IPS-NIHi7 (cell line): ENCODE data around the gene NXN.
"Not testable (repeated sequence)": the region's sequence is repeated elsewhere in the genome, so short reads cannot be mapped to it uniquely, and the experiment has no call there.

ENCODE experiments used
- DNase-seq: peaks from one replicate; pipeline ENCODE4 v3.0.0; 2012; ENCODE audit warnings: mixed read lengths; ENCODE audit errors: extremely low spot score

Gene NXN

DNA sequence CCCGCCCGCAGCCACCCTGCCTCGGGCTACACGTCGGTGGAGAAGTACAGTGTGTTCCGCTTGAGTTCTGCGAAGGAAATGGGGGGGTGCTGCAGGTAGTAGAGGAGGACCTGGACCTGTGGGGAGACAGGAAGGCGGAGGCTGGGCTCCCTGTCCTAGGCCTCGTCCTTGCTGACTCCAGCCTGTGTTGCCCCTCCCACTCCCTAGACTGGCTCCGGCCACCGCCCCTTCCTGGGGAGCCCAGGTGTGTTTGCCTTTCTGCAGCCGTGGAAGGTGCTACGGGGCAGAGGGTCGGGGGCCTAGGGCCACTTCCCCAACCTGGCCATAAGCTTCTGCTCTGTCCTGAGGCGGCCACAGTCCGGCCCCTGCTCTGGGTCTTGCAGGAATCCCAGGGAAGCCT is 26.5 kb upstream of the NXN start:
- no peak for DNase-seq

DNA sequence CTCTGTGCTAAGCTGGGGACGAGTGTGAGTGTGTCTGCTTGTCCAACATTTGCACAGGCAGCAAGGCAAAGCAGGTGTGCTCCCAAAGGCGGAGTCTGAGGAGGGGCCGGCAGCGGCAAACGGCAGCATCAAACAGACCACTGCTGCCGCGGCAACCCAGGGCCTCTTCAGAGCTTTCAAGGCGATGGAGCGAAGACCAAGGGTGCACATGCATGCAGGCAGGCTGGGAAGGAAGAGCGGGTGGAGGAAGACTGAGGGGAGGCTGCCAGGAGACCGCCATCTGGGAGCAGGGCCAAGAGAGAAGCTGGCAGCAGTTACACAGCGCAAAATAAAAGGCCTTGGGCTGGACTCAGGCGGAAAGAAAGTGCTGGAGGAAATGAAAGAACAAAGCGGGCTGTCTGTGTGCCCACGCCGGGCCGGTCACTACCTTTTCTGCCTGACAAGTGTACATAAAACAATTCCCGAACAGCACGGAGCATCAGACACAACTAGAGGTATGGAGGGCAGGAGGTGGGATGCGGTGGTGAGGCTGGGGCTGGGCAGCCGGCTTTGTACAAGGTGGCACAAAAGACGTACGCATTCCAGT is 25.9 kb upstream of the NXN start:
- DNase-seq = no peak

DNA sequence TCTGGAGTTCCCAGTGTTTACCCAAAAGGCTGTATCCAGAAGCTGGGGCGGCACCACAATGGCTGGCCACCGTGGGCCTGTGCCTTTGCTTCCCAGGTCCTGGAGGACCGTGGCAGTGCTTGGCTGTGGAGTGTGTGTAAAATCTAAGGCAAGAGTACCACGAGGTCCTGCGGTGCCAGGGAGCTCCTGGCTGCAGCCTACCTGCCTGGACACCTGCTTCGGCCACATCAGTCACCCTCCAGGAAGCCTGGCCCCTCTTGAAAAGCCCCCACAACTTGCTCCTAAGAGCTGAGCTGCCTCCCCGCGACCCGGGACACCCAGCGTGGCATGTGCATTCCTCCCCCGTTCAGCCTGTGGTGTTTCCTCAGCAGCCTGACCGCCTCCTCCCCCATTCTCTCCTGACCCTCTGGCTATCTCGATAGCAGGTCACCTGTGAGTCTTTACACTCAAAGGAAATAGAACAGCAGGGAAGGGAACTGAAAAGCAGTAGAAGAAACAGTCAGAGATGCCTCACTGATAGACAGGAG is 25.3 kb upstream of the NXN start:
- DNase-seq = no peak

DNA sequence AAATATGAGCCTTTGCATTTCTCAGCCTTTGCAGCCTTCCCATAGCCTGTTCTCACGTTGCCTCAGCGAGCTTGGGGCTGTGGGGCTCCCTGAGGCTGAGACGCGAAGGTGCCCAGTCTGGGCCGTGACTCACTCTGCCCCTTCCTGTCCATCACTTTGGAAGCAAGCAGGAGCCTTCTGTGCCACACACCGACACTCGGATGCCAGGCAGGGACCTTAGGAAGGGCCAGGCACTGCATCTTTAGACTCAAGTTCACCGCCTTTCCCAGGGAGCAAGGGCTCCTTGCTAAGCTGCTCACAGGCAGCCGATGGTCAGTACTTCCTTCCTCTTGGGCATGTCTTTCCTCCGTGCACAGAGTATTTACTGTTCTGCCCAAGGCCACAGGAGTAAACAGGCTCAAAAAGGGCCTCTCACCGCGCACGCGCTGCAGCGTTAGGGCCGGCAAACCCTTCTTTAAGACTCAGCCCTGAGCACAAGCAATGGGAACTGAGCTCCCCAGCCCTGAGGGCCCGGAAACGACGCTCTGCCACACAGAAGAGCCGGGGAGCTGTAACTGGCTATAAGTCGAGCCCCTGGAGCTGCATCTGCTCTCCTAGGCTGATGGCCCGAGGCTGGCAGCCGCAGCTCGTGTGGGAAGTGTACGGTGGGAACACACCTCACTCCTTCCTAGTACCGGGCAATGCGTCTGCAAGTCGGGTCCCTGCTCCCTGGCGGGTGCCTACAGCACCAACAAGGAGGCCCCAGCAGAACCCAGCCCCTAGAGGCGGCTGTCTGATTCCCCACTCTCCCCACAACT is 24.6 kb upstream of the NXN start:
- DNase-seq = no peak

DNA sequence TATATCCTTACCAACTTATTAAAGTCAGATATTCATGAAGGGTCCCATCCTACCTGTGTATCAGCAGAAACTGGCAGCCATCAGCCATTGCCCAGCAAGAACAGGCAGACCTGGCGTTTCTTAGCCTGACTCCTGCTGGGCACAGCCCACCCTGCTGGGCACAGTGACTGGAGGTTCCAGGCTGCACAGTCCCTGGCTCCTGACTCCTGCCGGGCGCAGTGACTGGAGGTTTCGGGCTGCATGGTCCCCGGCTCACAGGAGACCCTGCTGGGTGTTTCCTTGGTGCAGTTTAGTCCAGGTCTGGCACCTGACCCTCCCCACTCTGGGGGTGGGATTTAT is 24.0 kb upstream of the NXN start:
- DNase-seq = no peak

DNA sequence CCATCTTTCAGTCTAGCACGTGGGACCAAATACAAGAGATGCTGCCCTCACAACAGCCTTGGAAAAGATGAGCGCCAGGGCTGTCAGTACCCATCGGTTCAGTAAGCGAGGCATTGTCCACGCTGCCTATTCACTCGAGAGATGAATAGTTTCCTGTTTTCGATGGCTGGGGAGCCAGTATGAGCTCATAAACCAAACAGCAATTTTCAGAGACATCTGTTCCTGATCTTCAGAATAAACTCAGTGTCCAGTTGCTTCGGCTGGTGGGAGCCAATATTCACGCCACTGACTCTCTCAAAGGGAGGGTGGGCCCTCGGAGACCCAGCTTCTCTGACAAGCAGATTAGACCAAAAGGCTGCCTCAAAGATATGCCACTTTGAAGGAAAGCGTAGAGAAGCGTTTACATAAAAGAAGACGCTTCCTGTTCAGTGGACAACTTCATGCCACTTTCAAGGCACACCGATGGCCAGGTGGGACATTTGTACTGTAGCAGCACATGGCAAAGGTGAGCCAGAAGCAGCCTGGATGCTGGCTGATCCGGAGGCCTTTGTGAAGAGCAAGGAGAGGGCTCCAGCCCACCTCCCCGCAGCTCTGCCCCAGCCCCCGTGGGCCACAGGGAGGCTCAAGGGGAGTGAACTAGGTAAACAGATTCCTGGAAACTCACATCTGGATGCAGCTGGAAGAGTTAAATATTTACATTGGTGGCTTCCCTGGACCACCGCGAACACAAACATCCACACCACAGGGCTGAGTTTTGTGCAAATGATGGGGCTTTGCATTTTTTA is 23.4 kb upstream of the NXN start:
- DNase-seq = no peak

DNA sequence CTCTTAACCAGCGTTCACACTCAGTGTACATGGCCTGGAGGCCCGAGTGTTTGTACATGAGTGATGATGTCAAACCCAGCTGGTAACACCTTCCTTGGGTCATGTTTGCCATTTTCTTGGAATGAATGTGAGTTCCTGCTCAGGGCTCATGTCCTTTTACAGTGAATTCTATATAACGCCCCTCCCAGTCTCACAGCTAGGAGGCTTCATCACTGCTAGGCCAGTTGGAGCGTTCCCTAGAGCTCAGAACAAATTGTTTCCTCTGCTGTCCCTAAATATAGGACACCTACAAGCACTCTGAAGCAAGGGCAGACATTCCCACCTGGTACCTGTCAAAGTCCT is 22.8 kb upstream of the NXN start:
- DNase-seq = no peak

DNA sequence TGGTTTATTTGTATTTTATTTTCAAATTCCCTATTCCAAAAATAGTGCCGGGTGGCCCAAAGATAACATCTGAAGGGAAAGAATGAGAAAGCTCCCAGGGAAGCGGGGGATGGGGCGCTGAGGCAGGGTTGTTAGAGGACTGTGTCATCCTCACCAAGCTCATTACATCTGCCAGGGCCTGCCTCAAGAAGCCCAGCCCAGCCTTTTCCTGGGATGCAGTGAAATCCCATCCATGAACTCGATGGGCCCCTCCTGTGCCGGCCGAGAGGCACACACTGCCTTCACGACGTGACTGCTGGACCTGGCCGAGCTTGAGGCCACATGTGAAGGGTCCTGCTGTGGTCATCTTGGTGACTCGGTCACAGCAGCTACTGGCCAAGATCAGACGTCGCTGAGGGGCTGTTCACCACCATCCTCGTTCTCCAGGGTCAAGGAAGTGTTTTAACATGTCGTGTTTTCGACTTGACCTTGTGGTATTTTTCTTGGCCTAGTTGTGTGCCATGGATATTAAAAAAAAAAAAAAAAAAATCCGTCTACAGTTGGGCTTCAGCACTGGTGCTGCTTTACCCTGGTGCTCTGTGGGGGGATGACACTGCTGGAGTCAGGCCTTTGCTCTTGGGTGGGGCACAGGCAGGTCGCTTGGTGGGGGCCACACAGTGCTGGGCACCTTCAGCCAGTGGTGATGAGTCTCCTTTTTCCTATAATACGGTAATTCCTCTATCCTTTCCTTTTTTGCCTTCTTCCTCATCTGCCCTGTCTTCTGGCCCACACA is 22.2 kb upstream of the NXN start:
- no peak for DNase-seq

DNA sequence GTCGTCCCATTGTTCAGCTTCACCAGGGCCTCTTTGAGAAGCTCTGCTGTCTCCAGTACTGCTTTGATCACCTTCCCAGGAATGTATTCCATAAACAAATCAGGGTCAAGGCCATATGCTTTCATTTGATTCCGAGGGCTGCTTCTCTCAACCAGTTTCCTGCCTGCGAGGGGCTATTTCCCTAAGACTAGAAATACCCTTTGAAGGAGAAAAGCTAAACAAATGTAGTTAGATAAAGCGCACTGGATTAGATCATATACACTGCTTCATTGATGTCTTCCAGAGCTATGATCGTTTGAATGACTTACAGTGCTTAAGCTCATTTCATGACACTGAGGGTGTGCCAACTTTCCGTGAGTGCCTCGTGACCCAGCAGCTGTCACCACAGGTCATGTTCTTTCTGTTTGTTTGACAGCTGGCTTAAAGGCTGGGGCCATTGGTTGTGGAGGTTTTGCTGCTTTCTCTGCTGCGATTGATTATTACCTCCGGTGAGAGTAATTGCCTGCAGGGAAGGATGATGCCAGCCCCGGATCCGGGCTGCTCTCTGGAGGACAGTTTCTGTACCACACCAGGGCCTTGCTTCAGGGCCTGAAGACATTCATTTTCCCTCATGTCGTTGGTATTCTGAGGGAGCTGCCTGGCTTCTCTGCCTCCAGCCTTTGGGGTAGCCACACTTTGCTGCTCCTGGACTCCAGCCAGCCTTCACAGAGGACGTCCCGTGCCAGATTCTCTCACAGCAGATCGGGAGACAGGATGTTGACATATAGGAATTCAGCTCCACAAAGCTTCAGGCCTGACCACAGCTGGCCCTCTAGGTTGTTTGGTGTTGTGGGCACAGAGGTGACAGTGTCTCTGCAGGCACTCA is 21.3 kb upstream of the NXN start:
- no peak for DNase-seq

DNA sequence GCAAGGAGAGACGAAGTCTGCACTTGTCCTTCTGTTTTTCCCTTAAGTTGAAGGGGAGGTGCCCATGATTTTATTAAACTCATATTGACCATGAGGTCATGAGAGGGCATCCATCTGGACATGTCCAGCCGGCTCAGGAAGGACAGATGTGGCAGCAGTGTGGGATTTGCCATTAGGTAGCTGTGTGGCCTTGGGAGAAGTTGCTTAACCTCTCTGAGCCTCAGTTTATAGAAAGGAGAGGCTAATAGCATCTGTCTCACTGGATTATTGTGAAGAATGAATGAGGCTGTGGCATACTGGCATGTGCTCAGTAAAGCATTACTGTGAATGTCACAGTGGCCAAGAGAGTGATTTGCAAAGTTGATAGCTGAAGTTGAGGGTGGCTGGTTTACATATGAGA is 18.5 kb upstream of the NXN start:
- DNase-seq = no peak

DNA sequence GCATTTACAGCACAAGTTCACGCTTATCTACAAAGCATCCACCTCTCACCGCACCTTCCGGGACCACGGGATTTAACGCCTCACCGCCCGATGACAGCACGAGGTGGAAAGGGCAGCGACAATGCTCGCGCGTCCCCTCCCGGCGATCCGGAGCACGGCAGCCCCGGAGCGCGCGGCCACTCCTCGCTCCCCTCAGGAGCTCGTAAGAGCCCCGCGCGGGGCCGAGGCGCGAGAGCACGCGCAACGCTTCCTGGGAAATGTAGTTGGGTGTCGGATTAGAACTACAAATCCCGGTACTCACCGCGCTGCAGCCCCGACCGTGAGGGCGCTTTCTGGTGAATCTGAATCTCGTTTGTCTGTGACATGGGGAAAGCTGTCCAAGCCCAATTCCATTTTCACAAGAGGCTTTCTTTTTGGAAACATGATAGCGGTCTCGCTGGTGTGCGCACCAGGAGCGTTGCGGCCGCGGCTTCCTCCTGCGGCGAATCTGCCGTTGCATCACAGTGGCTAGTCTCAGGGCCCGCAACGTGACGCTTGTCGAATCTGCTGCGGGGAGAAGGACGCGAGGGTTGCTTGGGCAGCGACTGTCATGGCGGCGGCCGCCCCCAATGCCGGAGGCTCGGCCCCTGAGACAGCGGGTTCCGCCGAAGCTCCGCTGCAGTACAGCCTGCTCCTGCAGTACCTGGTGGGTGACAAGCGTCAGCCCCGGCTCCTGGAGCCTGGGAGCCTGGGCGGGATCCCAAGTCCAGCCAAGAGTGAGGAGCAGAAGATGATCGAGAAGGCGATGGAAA is 17.2 kb upstream of the NXN start, which contains the start of gene TIMM22:
TSS of gene TIMM22 (plus strand) at position 576 of the 791 bp plus-strand sequence. CDS start at position 590, 14 bp downstream.
- DNase-seq = peak; percentile 98

DNA sequence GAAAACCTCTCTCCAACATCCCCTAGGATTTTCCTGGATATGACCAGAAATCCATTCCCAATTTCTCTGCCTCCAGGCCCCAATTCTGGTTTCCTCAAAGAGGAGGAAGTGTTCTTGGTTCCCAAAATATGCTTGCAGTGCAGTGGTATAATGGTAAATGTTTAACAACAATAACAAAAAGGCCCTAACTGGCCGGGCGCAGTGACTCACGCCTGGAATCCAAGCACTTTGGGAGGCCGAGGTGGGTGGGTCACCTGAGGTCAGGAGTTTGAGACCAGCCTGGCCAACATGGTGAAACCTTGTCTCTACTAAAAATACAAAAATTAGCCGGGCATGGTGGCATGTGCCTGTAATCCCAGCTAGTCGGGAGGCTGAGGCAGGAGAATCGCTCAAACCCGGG is 15.7 kb upstream of the NXN start:
- DNase-seq = not testable (repeated sequence)

DNA sequence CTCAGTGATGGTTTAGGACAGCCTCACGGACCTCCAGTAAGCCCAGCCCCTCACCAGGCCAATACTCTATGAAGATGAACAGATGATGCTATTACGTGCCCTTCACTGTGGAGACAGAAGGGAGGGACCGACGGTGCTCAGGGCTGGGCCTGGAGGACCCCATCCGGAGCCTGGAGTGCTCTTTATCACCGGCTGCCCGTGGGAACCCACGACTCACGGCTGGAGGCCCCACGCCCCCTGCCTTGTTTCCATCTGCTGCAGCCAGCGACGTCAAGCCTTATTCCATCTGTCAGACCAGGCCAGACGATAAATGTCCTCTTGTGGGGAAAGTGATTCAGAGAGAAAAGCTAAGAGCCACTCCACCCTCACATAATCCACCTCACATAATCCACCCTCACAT is 13.4 kb upstream of the NXN start:
- DNase-seq = no peak

DNA sequence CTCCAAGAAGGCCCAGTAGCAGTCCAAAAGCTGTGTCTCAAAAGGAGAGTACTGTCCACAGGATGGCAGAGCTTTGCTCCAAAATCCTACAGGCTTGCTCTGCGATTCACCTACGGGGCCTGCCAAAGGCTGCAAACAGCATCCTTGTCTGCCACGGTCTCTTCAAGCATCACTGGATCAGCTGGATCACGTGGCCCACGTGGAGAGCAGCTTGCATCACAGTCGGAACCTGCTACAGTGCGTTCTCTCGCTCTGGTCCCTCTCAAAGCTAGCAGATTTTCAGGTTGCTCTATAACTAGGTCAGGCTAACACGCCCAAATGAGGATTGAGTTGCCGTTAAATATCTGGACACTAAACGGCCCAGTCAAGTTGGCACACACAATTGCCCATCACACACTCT is 9.0 kb upstream of the NXN start:
- DNase-seq = no peak

DNA sequence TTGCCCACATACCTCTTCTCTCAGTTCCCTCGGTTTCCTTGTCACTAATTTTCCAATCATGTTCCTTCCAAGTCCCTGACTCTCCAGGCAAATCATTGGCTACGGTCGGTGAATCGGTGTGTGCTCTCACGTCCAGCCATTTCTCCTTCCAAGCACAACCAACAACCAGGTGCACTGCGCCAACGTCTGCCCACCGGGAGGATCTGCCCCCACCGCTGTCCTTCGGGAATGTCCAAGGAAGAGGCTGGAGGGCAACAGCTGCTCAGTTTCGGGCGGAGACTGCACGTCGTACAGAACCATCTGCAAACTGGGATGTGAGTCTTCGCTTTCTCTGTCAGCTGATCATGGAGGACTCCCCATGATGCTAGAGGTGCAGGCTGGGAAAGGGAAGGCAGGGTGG is 8.4 kb upstream of the NXN start:
- DNase-seq = no peak

DNA sequence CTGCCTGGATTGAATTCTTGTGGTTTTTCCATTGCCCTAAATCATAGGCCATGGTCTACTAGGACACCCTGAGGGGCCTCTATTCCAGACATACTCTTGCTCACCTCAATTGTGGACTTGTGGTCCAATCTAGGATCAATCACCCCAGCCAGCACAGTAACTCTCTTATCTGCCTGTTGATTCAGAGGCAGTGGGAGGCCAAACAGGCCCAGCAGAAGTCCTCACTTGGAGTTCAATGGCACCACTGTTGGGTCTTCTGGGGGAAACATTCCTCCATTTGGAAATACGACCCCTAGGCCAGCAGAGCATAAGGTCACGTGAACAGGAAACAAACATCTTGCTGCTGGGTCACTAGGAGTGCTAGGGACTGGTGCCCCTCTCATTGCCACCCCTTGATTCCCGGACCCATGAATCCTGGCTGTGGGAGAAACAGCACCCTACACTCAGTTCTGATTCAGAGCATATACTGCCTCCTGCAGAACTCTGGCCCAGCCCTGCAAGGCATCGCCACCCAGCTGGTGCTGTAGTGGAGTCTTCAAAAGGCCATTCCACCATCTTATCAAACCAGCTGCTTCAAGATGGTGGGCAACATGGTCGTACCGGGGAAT is 6.8 kb upstream of the NXN start:
- no peak for DNase-seq

DNA sequence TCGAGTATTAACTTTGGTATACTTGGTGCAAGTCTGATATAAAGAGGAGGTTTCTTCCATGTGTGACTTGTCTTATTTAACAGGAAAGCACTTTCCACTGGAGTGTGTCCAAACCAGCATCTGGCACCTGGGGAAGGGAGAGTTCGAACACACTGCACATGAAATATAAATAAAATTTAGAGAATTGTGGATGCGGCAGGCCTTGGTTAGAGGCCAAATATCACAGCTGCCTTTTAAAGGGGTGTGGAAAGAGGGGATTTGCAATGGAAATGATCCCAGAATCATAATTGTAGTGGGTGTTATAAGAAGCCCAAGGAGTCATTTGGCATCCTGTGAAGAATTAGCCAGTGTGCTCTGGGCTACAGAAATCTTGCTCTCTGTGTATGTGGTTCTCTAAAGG is 4.3 kb upstream of the NXN start:
- DNase-seq = no peak

DNA sequence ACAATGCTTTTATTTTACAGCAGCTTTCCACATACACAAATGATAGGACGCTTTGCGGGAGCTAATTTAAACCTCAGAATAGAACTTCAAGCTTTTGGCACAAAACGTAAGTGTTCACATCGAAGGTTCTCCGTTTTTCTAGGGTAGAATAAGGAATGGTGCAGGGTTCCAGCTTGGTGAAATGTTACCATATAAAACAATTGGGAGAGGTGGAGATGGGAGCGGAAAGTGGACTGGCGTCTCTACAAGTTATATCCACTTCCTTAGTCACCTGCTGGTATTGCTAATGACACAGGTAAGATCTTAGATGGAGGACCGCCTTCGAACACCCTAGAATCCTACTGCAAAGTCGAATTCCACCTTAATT is 1.7 kb upstream of the NXN start:
- DNase-seq = no peak

DNA sequence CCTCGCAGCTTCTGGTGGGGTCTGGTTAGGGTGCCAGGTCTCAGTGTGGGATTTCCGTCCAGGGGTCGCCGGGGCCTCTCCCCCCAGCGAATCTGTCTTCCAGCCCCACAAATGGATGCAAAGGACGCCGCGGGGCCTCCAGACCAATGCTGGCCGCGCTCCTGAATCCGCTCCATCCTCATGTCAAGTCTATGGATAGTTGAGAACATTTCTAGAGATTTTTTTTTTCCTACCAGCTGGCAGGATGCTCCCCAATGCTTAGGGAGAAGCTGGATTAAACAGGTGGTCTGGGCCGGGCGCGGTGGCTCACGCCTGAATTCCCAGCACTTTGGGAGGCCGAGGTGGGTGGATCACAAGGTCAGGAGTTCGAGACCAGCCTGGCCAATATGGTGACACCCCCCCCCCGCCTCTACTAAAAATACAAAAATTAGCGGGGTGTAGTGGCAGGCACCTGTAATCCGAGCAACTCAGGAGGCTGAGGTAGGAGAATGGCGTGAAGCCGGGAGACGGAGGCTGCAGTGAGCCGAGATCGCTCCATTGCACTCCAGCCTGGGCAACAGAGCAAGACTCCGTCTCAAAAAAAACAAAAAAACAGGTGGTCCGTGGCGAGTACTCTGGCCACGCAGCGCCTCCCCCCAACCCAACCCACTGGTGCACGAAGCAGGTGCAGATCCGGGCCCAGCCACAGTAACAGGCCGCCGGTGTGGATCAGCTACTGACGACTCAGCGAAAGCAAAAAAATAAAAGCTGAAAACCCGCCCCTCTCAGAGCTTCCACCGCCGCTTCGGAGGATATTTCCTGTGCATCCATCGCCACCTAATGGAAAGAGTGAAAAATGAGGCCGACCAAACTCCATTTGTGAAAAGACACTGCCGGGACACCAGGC is 1.1 kb upstream of the NXN start:
- DNase-seq = peak; percentile 75
